Peyer's patch (tissue), 4 donors: ENCODE results near the gene TUSC2.

Experiments used
- POLR2A ChIP-seq, 2 donors: fragments of 450-650 bp; IDR thresholded peaks; one replicate each; pipeline ENCODE4 v1.5.1; 2017; ENCODE audit warnings: antibody characterized with exemption in 2 of 2, mild to moderate bottlenecking in 2 of 2, moderate library complexity in 2 of 2
- TF ChIP-seq, protein P1 (sequence below), 6 experiments: fragments of 450-650 bp in 4 of 6; fragments of 200-600 bp in 2 of 6; sonication (generic) in 1 of 6; IDR thresholded peaks; one replicate each; pipeline ENCODE4 v1.5.1; 2017 to 2019; ENCODE audit warnings: antibody characterized with exemption in 6 of 6, mild to moderate bottlenecking in 3 of 6, moderate library complexity in 1 of 6

DNA sequence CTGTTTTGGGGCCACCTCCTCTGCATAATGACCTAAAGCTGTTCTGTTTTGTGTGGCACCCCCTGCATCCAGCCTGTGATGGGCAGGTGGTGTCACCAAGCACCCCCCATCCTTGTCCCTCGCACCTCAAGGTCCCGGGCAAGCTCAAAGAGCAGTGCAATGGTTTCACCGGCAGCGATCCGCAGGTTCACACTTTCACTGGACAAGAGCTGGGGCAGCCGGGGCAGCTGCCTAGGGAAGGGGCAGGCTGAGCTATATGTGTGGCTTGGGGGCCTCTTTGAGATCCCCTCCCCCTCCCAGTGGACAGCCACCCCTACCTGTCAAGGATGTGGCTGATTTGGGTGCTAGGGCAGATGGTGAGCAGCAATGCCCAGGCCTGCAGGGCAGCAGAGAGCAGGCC lies 38.9 kb downstream of the TUSC2 start:
- no peak for TF ChIP-seq POLR2A (IDR thresholded peaks at IDR 0.05)
- TF ChIP-seq, protein P1, sequence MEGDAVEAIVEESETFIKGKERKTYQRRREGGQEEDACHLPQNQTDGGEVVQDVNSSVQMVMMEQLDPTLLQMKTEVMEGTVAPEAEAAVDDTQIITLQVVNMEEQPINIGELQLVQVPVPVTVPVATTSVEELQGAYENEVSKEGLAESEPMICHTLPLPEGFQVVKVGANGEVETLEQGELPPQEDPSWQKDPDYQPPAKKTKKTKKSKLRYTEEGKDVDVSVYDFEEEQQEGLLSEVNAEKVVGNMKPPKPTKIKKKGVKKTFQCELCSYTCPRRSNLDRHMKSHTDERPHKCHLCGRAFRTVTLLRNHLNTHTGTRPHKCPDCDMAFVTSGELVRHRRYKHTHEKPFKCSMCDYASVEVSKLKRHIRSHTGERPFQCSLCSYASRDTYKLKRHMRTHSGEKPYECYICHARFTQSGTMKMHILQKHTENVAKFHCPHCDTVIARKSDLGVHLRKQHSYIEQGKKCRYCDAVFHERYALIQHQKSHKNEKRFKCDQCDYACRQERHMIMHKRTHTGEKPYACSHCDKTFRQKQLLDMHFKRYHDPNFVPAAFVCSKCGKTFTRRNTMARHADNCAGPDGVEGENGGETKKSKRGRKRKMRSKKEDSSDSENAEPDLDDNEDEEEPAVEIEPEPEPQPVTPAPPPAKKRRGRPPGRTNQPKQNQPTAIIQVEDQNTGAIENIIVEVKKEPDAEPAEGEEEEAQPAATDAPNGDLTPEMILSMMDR (IDR thresholded peaks at IDR 0.05), result no peak
